ENCODE measurements around the gene CDC25B. TPM values are rescaled to one million over a fixed set of nuclear protein-coding genes. Genes with fewer than 3 reads are reported as not detected.
"Not testable (repeated sequence)": the region's sequence is repeated elsewhere in the genome, so short reads cannot be mapped to it uniquely, and the experiment has no call there.

The CDC25B gene
- total RNA-seq, 5 donors from 2014 or later (not counting 1 experiment from before 2014, with no cell fraction given) = 216 to 409 (median 401) TPM

DNA sequence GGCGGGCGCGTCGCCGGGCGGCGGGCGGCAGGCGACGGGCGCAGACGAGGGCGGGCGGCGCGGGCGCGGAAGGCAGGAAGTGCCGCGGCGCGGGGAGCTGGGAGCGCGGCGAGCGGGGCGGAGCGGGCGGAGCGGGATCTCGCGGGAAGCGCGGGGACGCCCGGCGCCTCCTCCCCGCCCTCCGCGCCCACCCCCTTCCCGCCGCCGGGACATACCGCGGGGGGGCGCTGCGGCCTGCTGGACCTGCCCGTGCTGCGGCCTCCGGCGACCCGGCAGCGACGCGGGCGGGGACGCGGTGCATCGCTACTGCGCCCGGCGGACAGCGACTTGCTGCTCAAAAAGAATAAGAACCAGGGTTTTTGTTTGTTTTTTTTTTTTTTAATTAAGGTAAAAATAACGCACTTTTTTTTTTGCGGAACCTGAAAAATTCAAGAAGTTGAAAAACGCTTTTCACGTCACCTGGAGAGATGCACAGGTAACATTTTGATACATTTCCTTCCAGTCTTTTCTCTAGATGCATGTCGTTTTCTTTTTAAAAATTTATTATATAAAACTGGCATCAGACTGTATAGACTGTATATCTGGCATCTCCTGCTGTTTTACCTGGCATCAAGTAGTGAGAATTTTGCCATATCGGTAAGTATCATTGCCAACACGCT lies 9.3 kb upstream of the CDC25B start, which contains the start of gene CENPB:
Gene CENPB, minus strand, starts transcription at position 76 of the 659 bp plus-strand sequence. CDS start 257 bp downstream, outside the sequence.
- Histone ChIP-seq H3K4me3 (ENCODE audit: control insufficient read depth in 1 of 2, extremely low read depth in 1 of 2, low read length in 1 of 2) (peak within 1 kb of the TSS; percentile 54 to 57), H3K36me3 (ENCODE audit: control insufficient read depth in 2 of 2, extremely low read depth in 1 of 2, insufficient read depth in 1 of 2, low read length in 1 of 2) (no peaks in the 10 kb centered on the region), H3K4me1 (ENCODE audit: control insufficient read depth in 1 of 2, extremely low read depth in 1 of 2, insufficient read depth in 2 of 2, low read length in 2 of 2) (peaks cover 14 to 34% of the 10 kb centered on the region in 2 experiments), H3K27me3 (replicated peaks in 1 of 2; ENCODE audit: control insufficient read depth in 2 of 2, extremely low read depth in 1 of 2, insufficient read depth in 2 of 2, low read length in 1 of 2) (no peaks in the 10 kb centered on the region), H3K9me3 (no peaks in the 10 kb centered on the region), H3K27ac (ENCODE audit: low read length) (peak within 1 kb of the TSS; percentile 76)
- Mint-ChIP-seq H3K27me3 (no peaks in the 10 kb centered on the region), H3K9me3 (no peaks in the 10 kb centered on the region), H3K36me3 (peaks cover 4% of the 10 kb centered on the region), H3K4me1 (peaks cover 32 to 46% (median 42%) of the 10 kb centered on the region in 3 donors), H3K27ac (peak within 1 kb of the TSS; percentile 80 to 86), H3K4me3 (peak within 1 kb of the TSS; percentile 70 to 86 (median 75))
- CTCF ChIA-PET = interaction anchor here (1.0 to 2.5 kb wide), 9 partner anchors 9 to 68 kb away, joined by 3 to 13 read pairs (median 3); partner anchors contain the start of genes ADISSP (in 1 of the 2), AP5S1 (in 1 of the 2) and CDC25B (in 1 of the 2)
- ATAC-seq (replicated peaks in 1 of 4) (peak; percentile 88 to 93 (median 91)), DNase-seq (peak; percentile 67 to 94 (median 81))
- WGBS (ENCODE audit: insufficient coverage) = 0% methylated on average over 59 of the region's 70 CpGs
- POLR2A ChIA-PET = interaction anchor here (0.5 to 0.6 kb wide), 3 partner anchors 24 to 64 kb away, joined by 3 to 7 read pairs (median 4); no protein-coding TSS in a partner anchor

- Mint-ChIP-seq H3K4me3 (peak overlapping the region; percentile 68 to 72 (median 70)), H3K4me1 (peaks cover 30 to 43% (median 36%) of the 10 kb centered on the region in 3 donors), H3K27me3 (no peaks in the 10 kb centered on the region), H3K9me3 (no peaks in the 10 kb centered on the region), H3K27ac (peak overlapping the region; percentile 73 to 75), H3K36me3 (peaks cover 4% of the 10 kb centered on the region)
- ATAC-seq (replicated peaks in 1 of 4) (no peak), DNase-seq (no peak)
- peak overlapping the region; percentile 47 for H3K27ac ChIP-seq (ENCODE audit: low read length)
- peaks cover 14 to 34% of the 10 kb centered on the region in 2 experiments for H3K4me1 ChIP-seq (ENCODE audit: control insufficient read depth in 1 of 2, extremely low read depth in 1 of 2, insufficient read depth in 2 of 2, low read length in 2 of 2)
- no peaks in the 10 kb centered on the region for H3K9me3 ChIP-seq
- H3K36me3 ChIP-seq (ENCODE audit: control insufficient read depth in 2 of 2, extremely low read depth in 1 of 2, insufficient read depth in 1 of 2, low read length in 1 of 2) = no peaks in the 10 kb centered on the region
- POLR2A ChIA-PET = interaction anchor here (0.5 to 0.6 kb wide), 3 partner anchors 24 to 63 kb away, joined by 3 to 7 read pairs (median 4); no protein-coding TSS in a partner anchor
- H3K27me3 ChIP-seq (replicated peaks in 1 of 2; ENCODE audit: control insufficient read depth in 2 of 2, extremely low read depth in 1 of 2, insufficient read depth in 2 of 2, low read length in 1 of 2) = no peaks in the 10 kb centered on the region
- H3K4me3 ChIP-seq (ENCODE audit: control insufficient read depth in 1 of 2, extremely low read depth in 1 of 2, low read length in 1 of 2) = peak overlapping the region in 1 of 2 donors; percentile 47
- WGBS (ENCODE audit: insufficient coverage) = 93% methylated on average over 3 of the region's 5 CpGs
- CTCF ChIA-PET = interaction anchor here in 1 of 2 donors (1.1 to 2.5 kb wide), 5 partner anchors 9 to 33 kb away, joined by 3 to 13 read pairs (median 6); partner anchors contain the start of genes ADISSP, AP5S1 and CDC25B
Measured at GRCh38 chr20:3787324-3788014, 8.6 kb upstream of the CDC25B start.

DNA sequence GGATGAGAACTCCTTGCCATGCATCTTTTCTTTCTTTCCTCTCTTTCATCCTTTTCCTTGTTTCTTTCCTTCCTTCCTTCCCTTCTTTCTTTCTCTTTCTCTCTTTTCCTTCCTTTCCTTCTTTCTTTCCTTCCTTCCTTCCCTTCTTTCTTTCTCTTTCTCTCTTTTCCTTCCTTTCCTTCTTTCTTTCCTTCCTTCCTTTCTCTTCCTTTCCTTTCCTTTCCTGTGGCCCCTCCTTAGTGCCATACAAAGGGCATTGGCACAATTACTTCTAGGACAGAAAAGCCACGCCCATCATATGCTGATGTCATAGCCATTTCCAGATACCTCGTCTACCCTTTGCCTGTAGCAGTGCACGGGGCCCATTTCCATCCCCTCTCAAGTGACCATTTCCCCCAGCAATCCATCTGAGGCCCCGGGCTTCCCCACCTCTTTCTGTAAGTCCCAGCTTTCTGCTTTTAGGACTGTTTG lies 7.4 kb upstream of the CDC25B start:
- peaks cover 25 to 38% (median 32%) of the 10 kb centered on the region in 3 donors for H3K4me1 Mint-ChIP-seq
- CTCF ChIA-PET = no interaction called here
- Histone ChIP-seq H3K4me1 (ENCODE audit: control insufficient read depth in 1 of 2, extremely low read depth in 1 of 2, insufficient read depth in 2 of 2, low read length in 2 of 2) (peaks cover 14 to 34% of the 10 kb centered on the region in 2 experiments), H3K4me3 (ENCODE audit: control insufficient read depth in 1 of 2, extremely low read depth in 1 of 2, low read length in 1 of 2) (no peak overlapping the region), H3K36me3 (ENCODE audit: control insufficient read depth in 2 of 2, extremely low read depth in 1 of 2, insufficient read depth in 1 of 2, low read length in 1 of 2) (no peaks in the 10 kb centered on the region), H3K27me3 (replicated peaks in 1 of 2; ENCODE audit: control insufficient read depth in 2 of 2, extremely low read depth in 1 of 2, insufficient read depth in 2 of 2, low read length in 1 of 2) (no peaks in the 10 kb centered on the region), H3K27ac (ENCODE audit: low read length) (no peak overlapping the region), H3K9me3 (no peaks in the 10 kb centered on the region)
- H3K9me3 Mint-ChIP-seq = no peaks in the 10 kb centered on the region
- POLR2A ChIA-PET = no interaction called here
- ATAC-seq (replicated peaks in 1 of 4) = no peak
- no peak overlapping the region for H3K4me3 Mint-ChIP-seq
- peak overlapping the region; percentile 57 to 66 for H3K27ac Mint-ChIP-seq
- DNase-seq = no peak
- no peaks in the 10 kb centered on the region for H3K27me3 Mint-ChIP-seq
- WGBS (ENCODE audit: insufficient coverage) = 52% methylated on average over 4 of the region's 4 CpGs
- peaks cover 4% of the 10 kb centered on the region for H3K36me3 Mint-ChIP-seq

DNA sequence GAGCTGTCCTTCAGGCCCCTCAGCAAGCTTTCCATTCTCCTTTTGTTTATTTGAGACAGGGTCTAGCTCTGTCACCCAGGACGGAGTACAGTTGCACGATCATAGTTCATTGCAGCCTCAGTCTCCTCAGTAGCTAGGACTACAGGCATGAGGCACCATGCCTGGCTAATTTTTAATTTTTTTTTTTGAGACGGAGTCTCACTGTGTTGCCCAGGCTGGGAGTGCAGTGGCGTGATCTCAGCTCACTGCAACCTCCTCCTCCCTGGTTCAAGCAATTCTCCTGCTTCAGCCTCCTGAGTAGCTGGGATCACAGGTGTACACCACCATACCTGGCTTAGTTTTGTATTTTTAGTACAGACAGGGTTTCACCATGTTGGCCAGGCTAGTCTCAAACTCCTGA lies 6.9 kb upstream of the CDC25B start:
- H3K9me3 ChIP-seq; H3K36me3 ChIP-seq (ENCODE audit: control insufficient read depth in 2 of 2, extremely low read depth in 1 of 2, insufficient read depth in 1 of 2, low read length in 1 of 2); H3K36me3 Mint-ChIP-seq; DNase-seq; H3K4me3 Mint-ChIP-seq; H3K27me3 Mint-ChIP-seq; H3K27me3 ChIP-seq (replicated peaks in 1 of 2; ENCODE audit: control insufficient read depth in 2 of 2, extremely low read depth in 1 of 2, insufficient read depth in 2 of 2, low read length in 1 of 2); CTCF ChIA-PET; H3K27ac ChIP-seq (ENCODE audit: low read length); H3K4me3 ChIP-seq (ENCODE audit: control insufficient read depth in 1 of 2, extremely low read depth in 1 of 2, low read length in 1 of 2); ATAC-seq (replicated peaks in 1 of 4); H3K9me3 Mint-ChIP-seq: not testable (repeated sequence)
- POLR2A ChIA-PET = interaction anchor here in 1 of 2 donors (0.6 kb wide), 1 partner anchor 256 kb away, joined by 3 read pairs; no protein-coding TSS in a partner anchor
- 96% methylated on average over 4 of the region's 4 CpGs for WGBS (ENCODE audit: insufficient coverage)
- H3K27ac Mint-ChIP-seq = peak overlapping the region; percentile 57 to 66
- peaks cover 14 to 34% of the 10 kb centered on the region in 2 experiments for H3K4me1 ChIP-seq (ENCODE audit: control insufficient read depth in 1 of 2, extremely low read depth in 1 of 2, insufficient read depth in 2 of 2, low read length in 2 of 2)
- H3K4me1 Mint-ChIP-seq = peaks cover 23 to 38% (median 32%) of the 10 kb centered on the region in 3 donors

- H3K4me3 Mint-ChIP-seq; POLR2A ChIA-PET; H3K9me3 Mint-ChIP-seq; CTCF ChIA-PET; H3K27me3 ChIP-seq (replicated peaks in 1 of 2; ENCODE audit: control insufficient read depth in 2 of 2, extremely low read depth in 1 of 2, insufficient read depth in 2 of 2, low read length in 1 of 2); ATAC-seq (replicated peaks in 1 of 4); H3K36me3 ChIP-seq (ENCODE audit: control insufficient read depth in 2 of 2, extremely low read depth in 1 of 2, insufficient read depth in 1 of 2, low read length in 1 of 2); H3K27ac ChIP-seq (ENCODE audit: low read length); DNase-seq; H3K9me3 ChIP-seq; H3K4me3 ChIP-seq (ENCODE audit: control insufficient read depth in 1 of 2, extremely low read depth in 1 of 2, low read length in 1 of 2); H3K27me3 Mint-ChIP-seq: not testable (repeated sequence)
- peaks cover 17 to 43% of the 10 kb centered on the region in 2 experiments for H3K4me1 ChIP-seq (ENCODE audit: control insufficient read depth in 1 of 2, extremely low read depth in 1 of 2, insufficient read depth in 2 of 2, low read length in 2 of 2)
- H3K4me1 Mint-ChIP-seq = peaks cover 22 to 35% (median 31%) of the 10 kb centered on the region in 3 donors
- peaks cover 24% of the 10 kb centered on the region for H3K36me3 Mint-ChIP-seq
- no CpG with 5 or more reads among the region's 3 CpGs for WGBS (ENCODE audit: insufficient coverage)
- peak overlapping the region in 1 of 2 donors; percentile 34 for H3K27ac Mint-ChIP-seq
Measured at GRCh38 chr20:3794168-3794567, 1.9 kb upstream of the CDC25B start.
